ENCODE data around the gene CCNF.

CCNF gene

DNA sequence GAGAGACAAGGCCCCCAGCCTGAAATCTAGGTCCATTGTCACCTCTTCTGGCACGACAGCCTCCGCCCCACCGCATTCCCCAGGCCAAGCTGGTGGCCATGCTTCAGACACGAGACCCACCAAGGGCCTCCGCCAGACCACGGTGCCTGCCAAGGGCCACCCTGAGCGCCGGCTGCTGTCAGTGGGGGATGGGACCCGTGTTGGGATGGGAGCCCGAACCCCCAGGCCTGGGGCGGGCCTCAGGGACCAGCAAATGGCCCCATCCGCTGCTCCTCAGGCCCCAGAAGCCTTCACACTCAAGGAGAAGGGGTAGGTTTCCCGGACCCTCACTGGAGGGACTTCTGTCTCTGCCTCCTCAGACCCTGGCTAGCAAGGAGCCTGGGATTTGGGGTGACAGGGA, 31.7 kb downstream of the CCNF start:
- H2BK15ac ChIP-seq (ENCODE audit: low read length), result no peak overlapping the region
- no peak for DNase-seq (ENCODE audit: low spot score)
- WGBS, 2 donors (ENCODE audit: extremely low coverage in 2 of 2, insufficient read length in 2 of 2, insufficient replicate concordance in 1 of 2), result no CpG with 5 or more reads among the region's 13 CpGs
- no peak overlapping the region for H2AFZ ChIP-seq (ENCODE audit: low read length)
- H4K8ac ChIP-seq (ENCODE audit: low read depth, low read length), result no peak overlapping the region
- no peak overlapping the region for H4K91ac ChIP-seq (ENCODE audit: low read depth, low read length, poor library complexity)
- H3K4ac ChIP-seq (ENCODE audit: low read length), result no peak overlapping the region
- H3K36me3 ChIP-seq (replicated peaks in 1 of 2; ENCODE audit: control insufficient read depth in 2 of 2, insufficient read depth in 2 of 2, low read length in 2 of 2), result peaks cover 39 to 61% of the 10 kb centered on the region in 2 donors
- H2AK5ac ChIP-seq (ENCODE audit: low read depth, low read length), result peak overlapping the region; percentile 75
- H3K9ac ChIP-seq (ENCODE audit: low read depth, low read length, poor library complexity), result peak overlapping the region; percentile 2
- no peak overlapping the region for H2BK120ac ChIP-seq (ENCODE audit: low read depth, low read length)
- H3K4me3 ChIP-seq (ENCODE audit: low read length in 2 of 2), result peak overlapping the region; percentile 67 to 92
- no peak overlapping the region for H2BK12ac ChIP-seq (ENCODE audit: low read length)
- H3K27me3 ChIP-seq (ENCODE audit: control insufficient read depth in 3 of 3, insufficient read depth in 3 of 3, low read depth in 1 of 3, low read length in 3 of 3), result no peaks in the 10 kb centered on the region
- peak overlapping the region; percentile 89 for H3K4me2 ChIP-seq (ENCODE audit: insufficient read depth, low read length, poor library complexity, severe bottlenecking)
- H3K18ac ChIP-seq (ENCODE audit: low read length), result peak overlapping the region; percentile 31
- H3K9me3 ChIP-seq (replicated peaks in 1 of 2; ENCODE audit: control insufficient read depth in 2 of 2, insufficient read depth in 1 of 2, low read depth in 1 of 2, low read length in 2 of 2), result no peaks in the 10 kb centered on the region
- no peak overlapping the region for H2BK5ac ChIP-seq (ENCODE audit: low read length)
- H3K27ac ChIP-seq (replicated peaks; ENCODE audit: low read length), result no peak overlapping the region
- H3K4me1 ChIP-seq (ENCODE audit: control insufficient read depth in 2 of 2, insufficient read depth in 1 of 2, low read depth in 1 of 2, low read length in 2 of 2), result peaks cover 13 to 19% of the 10 kb centered on the region in 2 donors
- H3K23ac ChIP-seq (ENCODE audit: low read depth, low read length, poor library complexity), result peak overlapping the region; percentile 25
- H3K79me1 ChIP-seq (ENCODE audit: low read depth, low read length), result peaks cover 19% of the 10 kb centered on the region
- no peak overlapping the region for H3K14ac ChIP-seq (ENCODE audit: low read length)

DNA sequence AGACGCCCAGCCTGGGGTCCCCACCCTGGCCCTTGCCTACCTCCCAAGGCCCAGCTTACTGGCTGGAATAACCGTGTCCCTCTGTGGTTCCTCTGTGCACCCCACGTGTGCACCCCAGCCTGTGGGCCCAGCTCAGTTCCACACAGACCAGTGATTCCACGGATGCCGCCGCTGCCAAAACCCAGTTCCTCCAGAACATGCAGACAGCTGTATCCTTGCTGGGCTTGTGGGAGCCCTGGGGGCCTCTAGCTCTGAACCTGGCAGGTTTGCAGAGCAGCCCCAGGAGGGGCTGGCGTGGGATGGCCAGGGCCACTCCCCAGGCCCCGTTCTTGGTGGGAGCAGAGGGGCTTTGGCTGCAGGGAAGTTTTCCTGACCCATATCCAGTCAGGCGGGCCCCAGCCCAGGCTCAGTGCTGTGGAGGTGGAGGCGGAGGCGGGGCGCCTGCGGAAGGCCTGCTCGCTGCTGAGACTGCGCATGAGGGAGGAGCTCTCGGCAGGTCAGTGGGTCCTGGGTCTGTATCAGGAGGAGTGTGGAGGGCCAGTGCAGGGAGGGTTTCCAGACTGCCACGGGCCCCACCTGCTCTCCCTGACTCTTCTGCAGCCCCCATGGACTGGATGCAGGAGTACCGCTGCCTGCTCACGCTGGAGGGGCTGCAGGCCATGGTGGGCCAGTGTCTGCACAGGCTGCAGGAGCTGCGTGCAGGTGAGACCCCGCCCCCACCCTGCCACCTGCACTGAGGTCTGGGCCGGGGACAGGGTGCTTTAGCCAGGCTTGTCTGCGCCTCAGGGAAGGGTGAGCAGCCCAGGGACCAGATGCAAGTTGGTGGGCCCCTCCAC, 33.0 kb downstream of the CCNF start:
- DNase-seq (ENCODE audit: low spot score), result no peak
- Histone ChIP-seq H3K4me3 (ENCODE audit: low read length in 2 of 2) (peak overlapping the region in 1 of 2 donors; percentile 6), H3K9ac (ENCODE audit: low read depth, low read length, poor library complexity) (peak overlapping the region; percentile 60), H3K4ac (ENCODE audit: low read length) (no peak overlapping the region), H3K27ac (replicated peaks; ENCODE audit: low read length) (no peak overlapping the region), H3K36me3 (replicated peaks in 1 of 2; ENCODE audit: control insufficient read depth in 2 of 2, insufficient read depth in 2 of 2, low read length in 2 of 2) (peaks cover 26 to 47% of the 10 kb centered on the region in 2 donors), H2AK5ac (ENCODE audit: low read depth, low read length) (no peak overlapping the region), H3K79me1 (ENCODE audit: low read depth, low read length) (peaks cover 16% of the 10 kb centered on the region), H3K18ac (ENCODE audit: low read length) (no peak overlapping the region), H3K4me1 (ENCODE audit: control insufficient read depth in 2 of 2, insufficient read depth in 1 of 2, low read depth in 1 of 2, low read length in 2 of 2) (peaks cover 13 to 20% of the 10 kb centered on the region in 2 donors), H2AFZ (ENCODE audit: low read length) (no peak overlapping the region), H3K14ac (ENCODE audit: low read length) (peak overlapping the region; percentile 56), H2BK15ac (ENCODE audit: low read length) (no peak overlapping the region), H2BK5ac (ENCODE audit: low read length) (no peak overlapping the region), H3K23ac (ENCODE audit: low read depth, low read length, poor library complexity) (peak overlapping the region; percentile 65), H2BK120ac (ENCODE audit: low read depth, low read length) (no peak overlapping the region), H2BK12ac (ENCODE audit: low read length) (no peak overlapping the region), H3K4me2 (ENCODE audit: insufficient read depth, low read length, poor library complexity, severe bottlenecking) (no peak overlapping the region), H4K91ac (ENCODE audit: low read depth, low read length, poor library complexity) (no peak overlapping the region), H4K8ac (ENCODE audit: low read depth, low read length) (no peak overlapping the region), H3K9me3 (replicated peaks in 1 of 2; ENCODE audit: control insufficient read depth in 2 of 2, insufficient read depth in 1 of 2, low read depth in 1 of 2, low read length in 2 of 2) (no peaks in the 10 kb centered on the region), H3K27me3 (ENCODE audit: control insufficient read depth in 3 of 3, insufficient read depth in 3 of 3, low read depth in 1 of 3, low read length in 3 of 3) (no peaks in the 10 kb centered on the region)
- WGBS, 2 donors (ENCODE audit: extremely low coverage in 2 of 2, insufficient read length in 2 of 2, insufficient replicate concordance in 1 of 2), result no CpG with 5 or more reads among the region's 23 CpGs

DNA sequence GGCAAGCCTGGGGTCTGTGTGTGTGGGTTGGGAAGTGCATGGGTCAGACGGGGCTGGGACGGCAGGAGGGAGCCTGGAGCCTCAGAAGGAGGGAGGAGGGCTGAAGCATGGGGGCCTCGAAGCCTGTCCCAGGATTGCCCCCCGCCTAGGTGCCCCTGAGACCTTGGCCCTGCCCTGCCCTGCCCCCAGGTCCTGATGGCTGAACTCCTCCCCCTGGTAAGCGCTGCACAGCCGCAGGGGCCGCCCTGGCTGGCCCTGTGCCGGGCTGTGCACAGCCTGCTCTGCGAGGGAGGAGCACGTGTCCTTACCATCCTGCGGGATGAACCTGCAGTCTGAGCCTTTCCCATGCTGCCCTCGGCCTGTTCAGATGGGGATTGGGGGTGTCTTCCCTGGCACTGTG, 35.1 kb downstream of the CCNF start:
- Histone ChIP-seq H3K14ac (ENCODE audit: low read length) (no peak overlapping the region), H2BK5ac (ENCODE audit: low read length) (no peak overlapping the region), H3K27ac (replicated peaks; ENCODE audit: low read length) (no peak overlapping the region), H2BK15ac (ENCODE audit: low read length) (no peak overlapping the region), H3K4me3 (ENCODE audit: low read length in 2 of 2) (no peak overlapping the region), H4K8ac (ENCODE audit: low read depth, low read length) (no peak overlapping the region), H3K36me3 (replicated peaks in 1 of 2; ENCODE audit: control insufficient read depth in 2 of 2, insufficient read depth in 2 of 2, low read length in 2 of 2) (peaks cover 21 to 34% of the 10 kb centered on the region in 2 donors), H3K4ac (ENCODE audit: low read length) (no peak overlapping the region), H2AFZ (ENCODE audit: low read length) (no peak overlapping the region), H3K18ac (ENCODE audit: low read length) (no peak overlapping the region), H3K79me1 (ENCODE audit: low read depth, low read length) (peaks cover 18% of the 10 kb centered on the region), H3K4me2 (ENCODE audit: insufficient read depth, low read length, poor library complexity, severe bottlenecking) (no peak overlapping the region), H3K27me3 (ENCODE audit: control insufficient read depth in 3 of 3, insufficient read depth in 3 of 3, low read depth in 1 of 3, low read length in 3 of 3) (no peaks in the 10 kb centered on the region), H3K4me1 (ENCODE audit: control insufficient read depth in 2 of 2, insufficient read depth in 1 of 2, low read depth in 1 of 2, low read length in 2 of 2) (peaks cover 23 to 25% of the 10 kb centered on the region in 2 donors), H3K9me3 (replicated peaks in 1 of 2; ENCODE audit: control insufficient read depth in 2 of 2, insufficient read depth in 1 of 2, low read depth in 1 of 2, low read length in 2 of 2) (no peaks in the 10 kb centered on the region), H3K23ac (ENCODE audit: low read depth, low read length, poor library complexity) (no peak overlapping the region), H4K91ac (ENCODE audit: low read depth, low read length, poor library complexity) (no peak overlapping the region), H2AK5ac (ENCODE audit: low read depth, low read length) (no peak overlapping the region), H2BK120ac (ENCODE audit: low read depth, low read length) (no peak overlapping the region), H2BK12ac (ENCODE audit: low read length) (no peak overlapping the region), H3K9ac (ENCODE audit: low read depth, low read length, poor library complexity) (no peak overlapping the region)
- no peak for DNase-seq (ENCODE audit: low spot score)
- WGBS, 2 donors (ENCODE audit: extremely low coverage in 2 of 2, insufficient read length in 2 of 2, insufficient replicate concordance in 1 of 2), result no CpG with 5 or more reads among the region's 12 CpGs

DNA sequence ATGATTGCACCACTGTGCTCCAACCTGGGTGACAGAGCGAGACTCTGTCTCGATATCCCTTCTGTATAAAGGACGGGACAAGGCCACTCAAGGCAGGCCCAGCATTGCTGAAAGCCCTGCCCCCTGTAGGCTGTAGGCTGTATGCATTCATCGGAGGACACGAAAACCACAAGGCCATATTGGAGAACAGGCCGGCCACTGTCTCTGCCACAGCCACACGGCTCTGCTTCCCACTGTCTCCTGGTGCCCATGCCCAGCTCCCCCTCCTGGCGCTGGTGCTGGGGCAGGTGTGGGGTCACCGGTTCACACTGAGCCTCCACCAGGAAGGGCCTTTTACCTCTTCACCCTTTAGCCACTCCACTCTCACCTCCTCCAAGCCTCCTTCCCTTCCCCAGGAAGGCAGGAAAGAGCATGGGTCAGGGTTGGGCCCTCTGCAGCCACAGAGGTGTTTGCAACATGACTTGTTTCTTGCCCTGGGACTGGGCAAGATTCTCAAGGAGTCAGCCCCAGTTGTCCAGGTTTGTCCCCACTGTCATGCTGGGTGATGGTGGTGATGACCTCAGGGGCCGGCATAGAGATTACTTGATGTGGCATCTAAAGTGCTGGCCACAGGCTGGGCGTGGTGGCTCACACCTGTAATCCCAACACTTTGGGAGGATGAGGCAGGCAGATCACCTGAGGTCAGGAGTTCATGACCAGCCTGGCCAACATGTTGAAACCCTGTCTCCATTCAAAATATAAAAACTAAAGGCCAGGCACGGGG, 36.6 kb downstream of the CCNF start:
- peaks cover 20 to 32% of the 10 kb centered on the region in 2 donors for H3K36me3 ChIP-seq (replicated peaks in 1 of 2; ENCODE audit: control insufficient read depth in 2 of 2, insufficient read depth in 2 of 2, low read length in 2 of 2)
- no peak overlapping the region for H4K8ac ChIP-seq (ENCODE audit: low read depth, low read length)
- peaks cover 12% of the 10 kb centered on the region for H3K79me1 ChIP-seq (ENCODE audit: low read depth, low read length)
- H2BK120ac ChIP-seq (ENCODE audit: low read depth, low read length), result no peak overlapping the region
- H3K4me1 ChIP-seq (ENCODE audit: control insufficient read depth in 2 of 2, insufficient read depth in 1 of 2, low read depth in 1 of 2, low read length in 2 of 2), result peaks cover 25 to 33% of the 10 kb centered on the region in 2 donors
- DNase-seq (ENCODE audit: low spot score), result no peak
- H3K27me3 ChIP-seq (ENCODE audit: control insufficient read depth in 3 of 3, insufficient read depth in 3 of 3, low read depth in 1 of 3, low read length in 3 of 3), result peaks cover 0 to 2% (median 0%) of the 10 kb centered on the region in 3 experiments
- no peaks in the 10 kb centered on the region for H3K9me3 ChIP-seq (replicated peaks in 1 of 2; ENCODE audit: control insufficient read depth in 2 of 2, insufficient read depth in 1 of 2, low read depth in 1 of 2, low read length in 2 of 2)
- H3K9ac ChIP-seq (ENCODE audit: low read depth, low read length, poor library complexity), result no peak overlapping the region
- H3K14ac ChIP-seq (ENCODE audit: low read length), result no peak overlapping the region
- H3K4me2 ChIP-seq (ENCODE audit: insufficient read depth, low read length, poor library complexity, severe bottlenecking), result no peak overlapping the region
- no CpG with 5 or more reads among the region's 12 CpGs for WGBS, 2 donors (ENCODE audit: extremely low coverage in 2 of 2, insufficient read length in 2 of 2, insufficient replicate concordance in 1 of 2)
- no peak overlapping the region for H3K4me3 ChIP-seq (ENCODE audit: low read length in 2 of 2)
- H2BK12ac ChIP-seq (ENCODE audit: low read length), result no peak overlapping the region
- peak overlapping the region; percentile 24 for H2BK5ac ChIP-seq (ENCODE audit: low read length)
- no peak overlapping the region for H2BK15ac ChIP-seq (ENCODE audit: low read length)
- no peak overlapping the region for H4K91ac ChIP-seq (ENCODE audit: low read depth, low read length, poor library complexity)
- H3K18ac ChIP-seq (ENCODE audit: low read length), result no peak overlapping the region
- H2AK5ac ChIP-seq (ENCODE audit: low read depth, low read length), result no peak overlapping the region
- H3K4ac ChIP-seq (ENCODE audit: low read length), result peak overlapping the region; percentile 66
- H3K23ac ChIP-seq (ENCODE audit: low read depth, low read length, poor library complexity), result no peak overlapping the region
- no peak overlapping the region for H3K27ac ChIP-seq (replicated peaks; ENCODE audit: low read length)
- no peak overlapping the region for H2AFZ ChIP-seq (ENCODE audit: low read length)

Measured in neuronal stem cell (in vitro differentiated cells).